GM12878 (cell line): ENCODE data around the gene DIP2A. TPM values are rescaled to one million over a fixed set of nuclear protein-coding genes. Genes with fewer than 3 reads are reported as not detected.

Source experiments
- ATAC-seq: fragments of 200-7000 bp; cut with Tn5 transposase; 3 replicates; pipeline ENCODE4 v1.9.1; 2020; ENCODE audit warnings: mild to moderate bottlenecking, moderate library complexity
- BruUV-seq: library from RNA; stranded (reverse); fragments of 400-500 nt; replicated peaks from 2 replicates; lab custom pipeline; 2021; lab: Mats Ljungman, UMichigan
- CTCF ChIA-PET: fragments of 300-600 bp; sonication (Branson Sonifier 250); formaldehyde crosslinking; extraction: SDS; loops from one replicate; lab custom pipeline; 2021; ENCODE audit warnings: inconsistent platforms; lab: Yijun Ruan, JAX
- POLR2A ChIA-PET: fragments of 350-600 bp; formaldehyde crosslinking; extraction: SDS; loops from one replicate; lab custom pipeline; 2021; ENCODE audit warnings: inconsistent platforms; lab: Charles Lee
- RAD21 ChIA-PET: fragments of 300-600 bp; sonication (Branson Sonifier 250); formaldehyde crosslinking; loops from one replicate; lab custom pipeline; 2023; ENCODE audit warnings: antibody characterized with exemption; ENCODE audit not compliant: unreplicated experiment; lab: Charles Lee
- SMC1A ChIA-PET: fragments of 300-600 bp; sonication (Branson Sonifier 250); formaldehyde crosslinking; loops from one replicate; lab custom pipeline; 2023; ENCODE audit not compliant: unreplicated experiment, uncharacterized antibody; lab: Charles Lee
- DNase-seq: peaks from one replicate; pipeline ENCODE4 v3.0.0-alpha.2; 2011; ENCODE audit warnings: low read depth, low spot score
- FAIRE-seq: peaks from 3 replicates; lab custom pipeline; 2011; peaks lifted over from hg19 to GRCh38; lab: Jason Lieb, UNC
- H2AFZ ChIP-seq: 2 replicates; pipeline ENCODE4 v1.6.0; 2011; ENCODE audit warnings: low read depth, low read length, control low read depth; ENCODE audit not compliant: control insufficient read depth
- H3K27ac ChIP-seq: 2 replicates; pipeline ENCODE4 v1.5.1; 2011; ENCODE audit warnings: control low read depth; ENCODE audit not compliant: control insufficient read depth, insufficient read depth
- H3K27me3 ChIP-seq, 2 experiments: replicated peaks in 1 of 2; 2 replicates each; pipeline versions ENCODE4 v1.6.0 to v1.6.1; 2011; ENCODE audit warnings: low read length in 1 of 2; ENCODE audit not compliant: control insufficient read depth in 2 of 2, insufficient read depth in 2 of 2
- H3K36me3 ChIP-seq, 2 experiments: 2 replicates each; pipeline ENCODE4 v1.5.1; 2011; ENCODE audit warnings: low read length in 1 of 2; ENCODE audit not compliant: control insufficient read depth in 2 of 2, insufficient read depth in 2 of 2
- H3K4me1 ChIP-seq: 2 replicates; pipeline ENCODE4 v1.6.1; 2011; ENCODE audit warnings: mild to moderate bottlenecking, low read length, moderate library complexity, mixed read lengths; ENCODE audit not compliant: control insufficient read depth, insufficient read depth
- H3K4me2 ChIP-seq: 2 replicates; pipeline ENCODE4 v1.6.0; 2011; ENCODE audit warnings: control low read depth; ENCODE audit not compliant: control insufficient read depth, insufficient read depth
- H3K4me3 ChIP-seq: fragments of 200-600 bp; sonication (generic); 2 replicates; pipeline ENCODE4 v1.5.1; 2016
- H3K79me2 ChIP-seq: 2 replicates; pipeline ENCODE4 v1.6.0; 2011; ENCODE audit warnings: low read length; ENCODE audit not compliant: control insufficient read depth, insufficient read depth
- H3K9ac ChIP-seq: 2 replicates; pipeline ENCODE4 v1.8.0; 2011; ENCODE audit warnings: low read length, control low read depth, mixed read lengths; ENCODE audit not compliant: control insufficient read depth, insufficient read depth
- H3K9me3 ChIP-seq: replicated peaks from 3 replicates; pipeline ENCODE4 v1.5.1; 2011; ENCODE audit warnings: mild to moderate bottlenecking, low read length; ENCODE audit not compliant: control insufficient read depth, insufficient read depth
- H4K20me1 ChIP-seq: 2 replicates; pipeline ENCODE4 v1.6.0; 2011; ENCODE audit not compliant: control insufficient read depth, insufficient read depth
- ASH2L ChIP-seq: fragments of 300-600, 200-600 bp; sonication (generic); IDR thresholded peaks from 2 replicates; pipeline ENCODE4 v1.6.1; 2017; ENCODE audit warnings: low read depth, mild to moderate bottlenecking, borderline replicate concordance
- CEBPB ChIP-seq, 2 experiments: fragments of 150-350 bp in 1 of 2; IDR thresholded peaks; 2 replicates each; pipeline ENCODE4 v1.6.1; 2012 to 2014; ENCODE audit warnings: low read depth in 2 of 2, low read length in 2 of 2, borderline replicate concordance in 1 of 2, inconsistent platforms in 1 of 2
- CHD1 ChIP-seq: IDR thresholded peaks from 2 replicates; pipeline ENCODE4 v1.6.1; 2012; ENCODE audit warnings: low read depth, low read length, improper control_type of control experiment
- IRF4 ChIP-seq: IDR thresholded peaks from 2 replicates; pipeline ENCODE4 v1.6.1; 2011; ENCODE audit warnings: low read depth, low read length
- MEF2B ChIP-seq: fragments of 450-650 bp; IDR thresholded peaks from 2 replicates; pipeline ENCODE4 v1.6.1; 2018; ENCODE audit warnings: mild to moderate bottlenecking, moderate library complexity; ENCODE audit not compliant: partially characterized antibody, poor library complexity, severe bottlenecking
- MTA2 ChIP-seq: fragments of 450-650 bp; IDR thresholded peaks from 2 replicates; pipeline ENCODE4 v1.6.1; 2016; ENCODE audit warnings: low read depth, mild to moderate bottlenecking, moderate library complexity
- NRF1 ChIP-seq: conservative IDR thresholded peaks from 2 replicates; pipeline ENCODE4 v1.6.1; 2011; ENCODE audit warnings: mild to moderate bottlenecking, low read depth, low read length, improper control_type of control experiment
- POU2F2 ChIP-seq: IDR thresholded peaks from 3 replicates; pipeline ENCODE4 v1.6.1; 2011; ENCODE audit warnings: low read depth, mild to moderate bottlenecking, low read length, borderline replicate concordance
- PRDM15 ChIP-seq: fragments of 450-650 bp; formaldehyde crosslinking; IDR thresholded peaks from 2 replicates; pipeline ENCODE4 v1.4.0; 2020; ENCODE audit warnings: mild to moderate bottlenecking, moderate library complexity
- REST ChIP-seq: IDR thresholded peaks from 2 replicates; pipeline ENCODE4 v1.6.1; 2012; ENCODE audit warnings: mild to moderate bottlenecking, low read depth, low read length
- TAF1 ChIP-seq: IDR thresholded peaks from 2 replicates; pipeline ENCODE4 v1.6.1; 2011; ENCODE audit warnings: mild to moderate bottlenecking, low read depth, low read length, borderline replicate concordance
- TCF3 ChIP-seq: IDR thresholded peaks from 2 replicates; pipeline ENCODE4 v1.6.1; 2012; ENCODE audit warnings: low read depth, mild to moderate bottlenecking, low read length, borderline replicate concordance; ENCODE audit not compliant: insufficient read depth
- TCF7 ChIP-seq: IDR thresholded peaks from 2 replicates; pipeline ENCODE4 v1.6.1; 2014; ENCODE audit warnings: antibody characterized with exemption, borderline replicate concordance
- WGBS: methylation state at CpG from one replicate; pipeline ENCODE4 v1.1.6; 2016; ENCODE audit warnings: low lambda C conversion rate; ENCODE audit not compliant: insufficient replicate concordance, insufficient coverage; ENCODE audit errors: missing lambda C conversion rate; 5-methylcytosine and 5-hydroxymethylcytosine counted together
- in situ Hi-C: fragments of 300-500 bp; cut with MboI; formaldehyde crosslinking; loops from 9 replicates; pipeline ENCODE4 v1.14.3; 2018; ENCODE audit warnings: mixed read lengths
- intact Hi-C: fragments of 100-400 bp; cut with micrococcal nuclease; formaldehyde crosslinking; loops from one replicate; pipeline ENCODE4 v1.14.2; 2022; ENCODE audit not compliant: unreplicated experiment
- polyA plus RNA-seq, 11 experiments: library from polyadenylated mRNA; depleted of rRNA in 4 of 11; unstranded in 6 of 11; stranded (reverse) in 5 of 11; fragments of >200 nt; fragmentation: Nextera tagmentation in 4 of 11; fragmentation: Illumina TruSeq in 1 of 11; extraction: Ambion mirVana in 4 of 11; extraction: Trizol in 1 of 11; gene quantifications; 1 replicate in 1 of 11; 2 replicates in 10 of 11; pipeline versions ENCODE4 v1.2.1 to v1.2.3, GENCODE V29; 2011 to 2016; ENCODE audit warnings: inconsistent platforms in 2 of 11, missing spikeins in 2 of 11, low read depth in 1 of 11
- total RNA-seq, 4 experiments: library from RNA; depleted of rRNA in 3 of 4; stranded (reverse); fragments of >200 nt in 3 of 4; fragmentation: Illumina TruSeq in 1 of 4; extraction: Trizol in 1 of 4; gene quantifications; 2 replicates each; pipeline versions ENCODE4 v1.2.1 to v1.2.3, GENCODE V29; 2013 to 2021

Gene DIP2A
- total and polyA plus RNA-seq, 10 of the 15 experiments (the other 5 are each of a cell fraction or from before 2014, with no cell fraction given) = 1.7 to 25.5 (median 12.2) TPM

GRCh38 chr21:46475296-46475695 lies 16.6 kb downstream of the DIP2A start (continued):
- TF ChIP-seq PRDM15 (CRISPR knock-in tag) (no peak), MEF2B (no peak), POU2F2 (no peak), TCF7 (no peak), TCF3 (no peak)

GRCh38 chr21:46477765-46478164 lies 19.1 kb downstream of the DIP2A start:
- H3K79me2 ChIP-seq = no peaks in the 10 kb centered on the region
- no peak for FAIRE-seq
- in situ Hi-C loops = no loop called here
- TF ChIP-seq CEBPB (IDR thresholded peaks at IDR 0.05; ENCODE audit: borderline replicate concordance in 1 of 2, low read depth in 2 of 2, low read length in 2 of 2) (no peak), CHD1 (no peak), TAF1 (no peak), ASH2L (no peak), NRF1 (no peak), IRF4 (no peak), MTA2 (no peak), REST (no peak)

More at GRCh38 chr21:46477765-46478164, 19.1 kb downstream of the DIP2A start:
- no peaks in the 10 kb centered on the region for H3K27me3 ChIP-seq
- ChIA-PET RAD21 (no interaction called here), POLR2A (interaction anchor here (1.0 kb wide), 1 partner anchor 9 kb away, joined by 3 read pairs; no protein-coding TSS in a partner anchor), CTCF (no interaction called here), SMC1A (interaction anchor here (0.9 kb wide), 1 partner anchor 22 kb away, joined by 4 read pairs; no protein-coding TSS in a partner anchor)
- no TSS peak for BruUV-seq
- no peak overlapping the region for H2AFZ ChIP-seq
- no peak overlapping the region for H3K9ac ChIP-seq
- DNase-seq (no peak), ATAC-seq (no peak)
- no peak overlapping the region for H3K27ac ChIP-seq
- H3K4me1 ChIP-seq = no peaks in the 10 kb centered on the region
- no peaks in the 10 kb centered on the region for H3K9me3 ChIP-seq
- no peak overlapping the region for H3K4me3 ChIP-seq
- H4K20me1 ChIP-seq = no peaks in the 10 kb centered on the region
- H3K36me3 ChIP-seq = peaks cover 0 to 2% of the 10 kb centered on the region in 2 experiments; a peak in 1 of 4 replicates
- WGBS = 100% methylated on average over 7 of the region's 7 CpGs
- no peak overlapping the region for H3K4me2 ChIP-seq
- intact Hi-C loops = no loop called here
